Stimulated activated CD8-positive, alpha-beta memory T cell treated with anti-CD3 and anti-CD28 coated beads, Interleukin-7, amount 100 ng/mL, for 24 hours (primary cell): Measurements from ENCODE around the gene ATG9B.

Experiments used
- DNase-seq: peaks from one replicate; pipeline ENCODE4 v3.0.0-alpha.2; 2020; ENCODE audit warnings: low read depth

Gene ATG9B

DNA sequence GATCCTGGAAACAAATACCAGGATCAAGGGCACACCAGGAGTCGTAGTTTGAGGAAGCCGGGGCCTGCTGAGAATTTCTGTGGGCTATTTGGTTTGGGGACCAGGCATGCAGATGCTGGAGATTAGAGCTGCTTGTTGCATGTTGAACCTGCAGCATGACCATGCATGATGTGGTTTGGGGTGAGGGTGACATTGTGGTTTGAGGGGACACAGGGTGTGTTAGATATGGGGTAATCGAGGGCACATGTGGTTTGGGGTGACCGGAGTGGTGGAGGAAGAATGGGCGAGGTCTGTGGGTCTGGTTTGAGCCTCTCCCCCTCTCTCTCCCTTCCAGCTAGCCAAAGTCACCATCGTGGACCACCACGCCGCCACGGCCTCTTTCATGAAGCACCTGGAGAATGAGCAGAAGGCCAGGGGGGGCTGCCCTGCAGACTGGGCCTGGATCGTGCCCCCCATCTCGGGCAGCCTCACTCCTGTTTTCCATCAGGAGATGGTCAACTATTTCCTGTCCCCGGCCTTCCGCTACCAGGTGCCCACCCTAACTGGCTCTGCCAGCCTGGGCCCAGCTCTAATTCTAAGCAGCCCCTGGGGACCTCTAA, 23.3 kb downstream of the ATG9B start:
- no peak for DNase-seq

DNA sequence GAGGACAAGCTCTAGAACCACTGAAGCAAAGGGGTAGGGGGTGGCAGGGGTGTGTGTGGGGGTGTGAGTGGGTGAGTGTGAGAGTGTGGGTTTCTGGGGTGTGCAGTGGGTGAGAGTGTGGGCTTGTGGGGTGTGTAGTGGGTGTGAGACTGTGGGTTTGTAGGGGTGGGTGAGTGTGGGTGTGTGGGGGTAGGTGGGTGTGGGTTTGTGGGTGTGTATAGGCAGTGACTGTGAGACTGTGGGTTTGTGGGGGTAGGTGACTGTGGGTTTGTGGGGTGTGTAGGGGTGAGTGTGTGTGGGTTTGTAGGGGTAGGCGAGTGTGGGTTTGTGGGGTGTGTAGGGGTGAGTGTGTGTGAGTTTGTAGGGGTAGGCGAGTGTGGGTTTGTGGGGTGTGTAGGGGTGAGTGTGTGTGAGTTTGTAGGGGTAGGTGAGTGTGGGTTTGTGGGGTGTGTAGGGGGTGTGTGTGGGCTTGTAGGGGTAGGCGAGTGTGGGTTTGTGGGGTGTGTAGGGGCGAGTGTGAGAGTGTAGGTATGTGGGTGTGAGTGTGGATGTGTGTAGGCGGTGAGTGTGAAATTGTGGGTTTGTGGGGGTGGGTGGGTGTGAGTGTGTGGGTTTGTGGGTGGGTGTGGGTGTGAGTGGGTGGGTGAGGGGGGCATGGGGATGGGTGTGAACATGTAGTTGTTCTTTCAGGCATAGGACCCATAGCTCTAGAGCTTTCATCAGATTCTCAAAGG, 24.6 kb downstream of the ATG9B start:
- no peak for DNase-seq

DNA sequence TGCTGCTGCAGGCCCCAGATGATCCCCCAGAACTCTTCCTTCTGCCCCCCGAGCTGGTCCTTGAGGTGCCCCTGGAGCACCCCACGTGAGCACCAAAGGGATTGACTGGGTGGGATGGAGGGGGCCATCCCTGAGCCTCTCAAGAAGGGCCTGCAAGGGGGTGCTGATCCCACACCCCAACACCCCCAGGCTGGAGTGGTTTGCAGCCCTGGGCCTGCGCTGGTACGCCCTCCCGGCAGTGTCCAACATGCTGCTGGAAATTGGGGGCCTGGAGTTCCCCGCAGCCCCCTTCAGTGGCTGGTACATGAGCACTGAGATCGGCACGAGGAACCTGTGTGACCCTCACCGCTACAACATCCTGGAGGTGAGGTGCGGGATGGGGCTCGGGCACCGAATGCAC, 25.3 kb downstream of the ATG9B start:
- no peak for DNase-seq

DNA sequence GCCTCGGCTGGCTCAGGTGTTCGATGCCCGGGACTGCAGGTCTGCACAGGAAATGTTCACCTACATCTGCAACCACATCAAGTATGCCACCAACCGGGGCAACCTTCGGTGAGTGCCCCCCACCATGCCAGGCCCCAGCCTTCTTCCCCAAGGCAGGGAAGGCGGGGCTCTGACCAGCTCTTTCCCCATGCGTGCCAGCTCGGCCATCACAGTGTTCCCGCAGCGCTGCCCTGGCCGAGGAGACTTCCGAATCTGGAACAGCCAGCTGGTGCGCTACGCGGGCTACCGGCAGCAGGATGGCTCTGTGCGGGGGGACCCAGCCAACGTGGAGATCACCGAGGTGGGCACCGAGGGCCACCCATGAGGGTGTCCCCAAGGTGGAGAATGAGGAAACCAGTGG, 26.0 kb downstream of the ATG9B start:
- DNase-seq: no peak

DNA sequence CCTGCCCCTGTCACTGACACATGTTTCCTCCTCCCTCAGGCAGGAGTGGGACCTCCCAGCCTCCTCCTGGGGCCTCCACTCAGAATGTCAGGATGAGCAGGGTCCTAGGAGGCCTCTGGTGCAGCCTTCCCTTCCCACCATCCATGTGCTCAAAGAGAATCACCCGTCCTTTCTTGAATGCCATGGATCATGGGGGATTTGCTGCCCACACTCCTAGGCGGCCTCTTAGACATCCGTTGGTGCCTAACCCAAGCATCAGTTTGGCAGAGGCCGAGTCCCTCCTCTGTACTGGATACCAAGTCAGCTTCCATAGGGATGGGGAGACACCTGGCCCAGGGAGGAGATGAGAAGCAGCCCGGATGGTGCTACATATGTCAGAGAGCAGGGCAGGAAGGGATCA, 26.5 kb downstream of the ATG9B start:
- DNase-seq: no peak

DNA sequence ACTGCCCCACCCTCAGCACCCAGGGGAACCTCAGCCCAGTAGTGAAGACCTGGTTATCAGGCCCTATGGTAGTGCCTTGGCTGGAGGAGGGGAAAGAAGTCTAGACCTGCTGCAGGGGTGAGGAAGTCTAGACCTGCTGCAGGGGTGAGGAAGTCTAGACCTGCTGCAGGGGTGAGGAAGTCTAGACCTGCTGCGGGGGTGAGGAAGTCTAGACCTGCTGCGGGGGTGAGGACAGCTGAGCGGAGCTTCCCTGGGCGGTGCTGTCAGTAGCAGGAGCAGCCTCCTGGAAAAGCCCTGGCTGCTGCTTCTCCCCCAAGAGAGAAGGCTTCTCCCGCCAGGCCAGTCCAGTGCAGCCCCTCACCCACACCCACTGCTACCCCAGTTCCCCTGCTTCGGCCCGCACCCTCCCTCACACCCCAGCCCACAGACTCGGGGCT, 27.2 kb downstream of the ATG9B start:
- DNase-seq: no peak

DNA sequence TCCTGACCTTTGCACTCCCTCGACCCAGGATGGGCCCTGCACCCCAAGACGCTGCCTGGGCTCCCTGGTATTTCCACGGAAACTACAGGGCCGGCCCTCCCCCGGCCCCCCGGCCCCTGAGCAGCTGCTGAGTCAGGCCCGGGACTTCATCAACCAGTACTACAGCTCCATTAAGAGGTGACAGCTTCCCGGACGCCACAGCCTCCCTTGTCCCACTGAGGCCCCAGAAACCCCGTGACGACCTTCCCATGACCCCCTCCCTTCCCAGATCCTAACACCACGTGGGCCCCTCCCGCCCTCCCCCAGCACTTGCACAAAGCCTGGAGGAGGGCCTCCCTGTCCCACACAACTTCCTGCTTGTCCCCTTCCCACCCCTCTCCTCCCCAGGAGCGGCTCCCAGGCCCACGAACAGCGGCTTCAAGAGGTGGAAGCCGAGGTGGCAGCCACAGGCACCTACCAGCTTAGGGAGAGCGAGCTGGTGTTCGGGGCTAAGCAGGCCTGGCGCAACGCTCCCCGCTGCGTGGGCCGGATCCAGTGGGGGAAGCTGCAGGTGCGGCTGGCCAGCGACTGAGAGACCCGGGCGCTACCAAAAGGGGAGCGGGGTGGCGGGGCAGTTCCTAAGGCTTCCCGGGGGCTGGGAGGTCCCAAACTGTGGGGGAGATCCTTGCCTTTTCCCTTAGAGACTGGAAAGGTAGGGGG, 27.8 kb downstream of the ATG9B start:
- no peak for DNase-seq

DNA sequence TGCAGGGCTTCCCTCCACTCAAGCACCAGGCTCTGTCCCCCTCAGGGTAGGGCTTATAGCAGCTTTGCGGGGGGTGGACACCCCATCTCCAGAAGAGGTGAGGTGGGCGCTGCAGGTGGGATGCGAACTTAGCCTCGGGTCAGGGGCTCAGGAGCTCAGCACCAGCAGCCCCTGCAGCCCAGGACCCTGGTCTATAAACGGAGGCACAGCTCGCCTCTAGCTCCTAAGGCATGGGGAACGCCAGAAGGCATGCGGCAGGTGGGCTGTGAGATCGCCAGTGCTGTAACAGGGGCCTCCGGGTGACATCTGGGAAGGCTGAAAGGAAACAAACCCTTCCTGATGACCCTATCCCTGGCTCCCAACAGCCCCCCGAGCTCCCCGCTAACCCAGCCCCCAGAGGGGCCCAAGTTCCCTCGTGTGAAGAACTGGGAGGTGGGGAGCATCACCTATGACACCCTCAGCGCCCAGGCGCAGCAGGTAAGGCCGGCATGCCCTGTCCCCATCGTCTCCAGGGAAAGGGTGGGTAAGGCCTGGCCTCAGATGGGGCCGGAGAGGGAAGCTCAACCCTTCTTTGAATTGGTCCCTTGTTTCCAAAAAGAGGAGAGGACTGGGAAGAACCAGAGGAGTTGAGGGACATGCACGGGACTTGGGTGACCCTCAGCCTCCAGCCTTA, 29.3 kb downstream of the ATG9B start:
- DNase-seq: no peak

DNA sequence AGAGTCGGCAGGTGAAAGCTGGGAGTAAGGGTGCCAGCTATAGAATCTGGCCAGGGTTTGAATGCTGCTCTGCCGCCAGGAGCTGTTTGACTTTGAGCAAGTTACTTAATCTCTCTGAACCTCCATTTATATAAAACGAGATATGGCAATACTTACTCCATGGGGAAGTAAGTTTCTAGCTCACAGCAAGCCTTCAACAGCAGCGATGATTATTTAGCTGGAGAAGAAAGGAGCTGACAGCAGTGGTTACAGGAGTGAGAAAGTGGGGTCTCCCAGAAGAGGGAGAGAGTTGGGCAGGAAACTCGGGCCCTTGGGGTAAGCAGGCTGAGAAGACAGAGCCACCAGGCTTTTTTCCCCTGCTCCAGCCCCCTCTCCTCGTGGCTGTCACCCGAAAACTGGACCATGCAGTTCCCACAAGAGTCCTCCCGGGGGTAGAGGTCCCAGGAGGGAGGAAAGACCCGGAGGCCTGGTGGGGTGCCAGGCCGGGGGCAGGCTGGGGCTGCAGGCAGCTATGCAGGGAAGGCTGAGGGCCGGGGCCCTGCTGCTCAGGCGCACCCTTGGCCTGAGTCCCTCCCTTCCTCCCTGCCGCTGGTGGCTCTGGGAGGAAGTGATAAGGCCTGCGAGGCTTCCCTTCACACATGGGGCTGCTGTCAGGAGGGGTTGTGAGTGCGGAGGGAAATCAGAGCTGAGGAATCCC, 30.0 kb downstream of the ATG9B start:
- DNase-seq: no peak

DNA sequence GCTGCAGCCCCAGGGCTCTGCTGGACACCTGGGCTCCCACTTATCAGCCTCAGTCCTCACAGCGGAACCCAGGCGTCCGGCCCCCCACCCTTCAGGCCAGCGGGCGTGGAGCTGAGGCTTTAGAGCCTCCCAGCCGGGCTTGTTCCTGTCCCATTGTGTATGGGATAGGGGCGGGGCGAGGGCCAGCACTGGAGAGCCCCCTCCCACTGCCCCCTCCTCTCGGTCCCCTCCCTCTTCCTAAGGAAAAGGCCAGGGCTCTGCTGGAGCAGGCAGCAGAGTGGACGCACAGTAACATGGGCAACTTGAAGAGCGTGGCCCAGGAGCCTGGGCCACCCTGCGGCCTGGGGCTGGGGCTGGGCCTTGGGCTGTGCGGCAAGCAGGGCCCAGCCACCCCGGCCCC, 30.8 kb downstream of the ATG9B start:
- no peak for DNase-seq

DNA sequence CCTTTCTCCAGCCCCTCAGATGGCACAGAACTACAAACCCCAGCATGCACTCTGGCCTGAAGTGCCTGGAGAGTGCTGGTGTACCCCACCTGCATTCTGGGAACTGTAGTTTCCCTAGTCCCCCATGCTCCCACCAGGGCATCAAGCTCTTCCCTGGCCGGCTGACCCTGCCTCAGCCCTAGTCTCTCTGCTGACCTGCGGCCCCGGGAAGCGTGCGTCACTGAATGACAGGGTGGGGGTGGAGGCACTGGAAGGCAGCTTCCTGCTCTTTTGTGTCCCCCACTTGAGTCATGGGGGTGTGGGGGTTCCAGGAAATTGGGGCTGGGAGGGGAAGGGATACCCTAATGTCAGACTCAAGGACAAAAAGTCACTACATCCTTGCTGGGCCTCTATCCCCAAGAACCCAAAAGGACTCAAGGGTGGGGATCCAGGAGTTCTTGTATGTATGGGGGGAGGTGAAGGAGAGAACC, 31.4 kb downstream of the ATG9B start:
- no peak for DNase-seq

DNA sequence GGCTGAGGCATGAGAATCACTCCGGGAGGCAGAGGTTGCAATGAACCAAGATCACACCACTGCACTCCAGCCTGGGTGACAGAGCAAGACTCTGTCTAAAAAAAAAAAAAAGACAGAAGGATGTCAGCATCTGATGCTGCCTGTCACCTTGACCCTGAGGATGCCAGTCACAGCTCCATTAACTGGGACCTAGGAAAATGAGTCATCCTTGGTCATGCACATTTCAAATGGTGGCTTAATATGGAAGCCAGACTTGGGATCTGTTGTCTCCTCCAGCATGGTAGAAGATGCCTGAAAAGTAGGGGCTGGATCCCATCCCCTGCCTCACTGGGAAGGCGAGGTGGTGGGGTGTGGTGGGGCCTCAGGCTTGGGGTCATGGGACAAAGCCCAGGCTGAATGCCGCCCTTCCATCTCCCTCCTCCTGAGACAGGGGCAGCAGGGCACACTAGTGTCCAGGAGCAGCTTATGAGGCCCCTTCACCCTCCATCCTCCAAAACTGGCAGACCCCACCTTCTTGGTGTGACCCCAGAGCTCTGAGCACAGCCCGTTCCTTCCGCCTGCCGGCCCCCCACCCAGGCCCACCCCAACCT, 32.1 kb downstream of the ATG9B start:
- no peak for DNase-seq

DNA sequence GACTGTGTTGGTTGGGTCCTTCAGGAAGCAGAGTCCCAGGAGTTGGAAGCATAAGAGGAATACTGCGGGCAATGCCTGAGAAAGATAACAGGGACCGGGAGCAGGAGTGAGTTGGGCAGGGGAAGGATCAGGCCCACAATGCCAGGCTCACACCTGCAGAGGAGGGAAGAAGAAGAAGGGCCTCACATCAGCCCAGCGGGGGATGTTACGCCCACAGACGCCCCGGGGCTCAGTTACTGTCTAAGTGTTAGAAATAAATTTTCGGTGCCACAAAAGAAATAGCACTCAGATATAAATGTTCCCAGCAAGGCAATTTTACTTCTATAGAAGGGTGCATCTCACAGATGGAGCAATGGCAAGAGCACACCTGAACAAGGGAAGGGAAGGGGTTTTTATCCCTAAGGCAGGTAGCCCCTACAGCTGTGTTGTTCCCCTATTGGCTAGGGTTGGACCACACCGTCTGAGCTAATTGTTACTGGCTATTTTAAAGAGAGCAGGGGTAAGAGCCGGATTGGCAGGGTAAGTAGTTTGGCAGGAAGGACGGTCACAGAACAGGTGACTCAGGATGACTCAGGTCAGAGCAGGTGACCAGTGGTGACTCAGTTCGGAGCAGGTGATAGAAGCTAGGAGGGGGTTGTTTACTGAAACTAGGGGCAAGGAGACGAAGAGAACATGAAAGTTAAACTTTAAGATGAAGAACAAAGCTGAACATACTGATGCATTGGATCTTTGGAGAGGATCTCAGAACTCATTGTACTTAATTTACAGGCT, 33.7 kb downstream of the ATG9B start, which contains the start of gene NOS3:
NOS3 (plus strand) TSS at position 602 of the 771 bp plus-strand sequence. CDS start 2,787 bp downstream, outside the sequence.
- DNase-seq: no peak

DNA sequence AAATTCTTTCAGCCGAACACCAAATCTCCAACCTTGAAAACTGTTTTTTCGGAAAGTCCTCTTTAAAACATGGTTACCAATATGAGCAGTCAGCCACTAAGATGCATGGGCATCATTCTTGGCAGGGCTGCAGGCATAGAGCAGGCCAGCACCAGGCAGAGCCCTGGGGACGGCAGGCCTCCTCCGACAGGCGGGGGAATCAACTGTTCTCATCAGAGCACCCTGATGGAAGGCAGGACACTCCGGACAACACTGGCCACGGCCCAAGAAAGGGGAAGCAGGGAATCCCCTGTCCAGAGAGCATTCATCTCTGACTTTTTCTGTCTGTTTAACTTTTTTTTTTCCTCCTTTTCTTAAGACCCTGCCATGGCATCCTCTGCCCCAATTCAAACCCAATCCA, 34.8 kb downstream of the ATG9B start:
- DNase-seq: no peak

DNA sequence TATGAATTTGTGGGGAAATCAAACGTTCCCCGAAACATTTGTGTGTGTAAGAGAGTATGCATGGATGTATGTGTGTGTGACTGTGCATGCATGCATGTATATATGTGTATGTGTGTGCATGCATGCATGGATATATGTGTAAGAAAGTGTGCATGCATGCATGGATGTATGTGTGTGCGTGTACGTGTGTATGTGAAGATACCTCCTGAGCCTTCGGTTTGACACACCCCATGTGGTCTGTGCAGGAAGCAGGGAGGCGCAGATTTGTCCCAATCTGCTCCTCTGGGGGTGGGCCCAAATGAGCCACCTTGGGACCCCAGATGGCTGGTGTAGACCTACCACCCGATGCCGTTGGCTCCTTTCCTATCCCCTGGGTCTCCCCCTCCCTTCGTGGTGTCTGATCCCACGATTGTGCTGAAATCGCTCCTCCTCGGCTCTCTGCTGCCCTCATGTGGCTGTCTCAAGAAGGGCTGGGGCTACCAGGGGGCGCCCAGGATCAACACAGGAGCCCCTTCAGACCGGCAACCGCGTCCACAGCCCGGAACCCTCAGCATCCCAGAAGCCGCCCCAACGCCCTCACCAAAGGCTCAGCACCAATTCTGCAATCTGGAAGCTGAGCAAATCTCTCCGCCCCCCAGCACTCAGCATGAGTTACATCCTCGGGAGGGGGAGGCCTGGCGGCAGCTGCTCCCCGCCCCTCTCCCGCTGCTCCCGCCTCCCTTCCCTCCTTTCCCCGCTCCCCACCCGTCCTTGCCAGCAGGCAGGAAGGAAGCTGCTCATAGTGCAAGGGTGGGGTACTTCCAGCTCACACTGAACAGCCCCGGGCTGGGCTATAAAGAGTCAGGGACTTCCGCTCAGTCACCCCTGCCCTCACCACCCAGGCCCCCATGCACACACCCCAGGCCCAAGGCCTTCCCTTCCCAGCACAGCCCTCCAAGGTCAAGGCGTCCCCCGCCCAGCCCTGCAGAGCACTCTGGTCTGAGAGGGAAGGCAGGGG, 35.8 kb downstream of the ATG9B start:
- peak; percentile 48 for DNase-seq

DNA sequence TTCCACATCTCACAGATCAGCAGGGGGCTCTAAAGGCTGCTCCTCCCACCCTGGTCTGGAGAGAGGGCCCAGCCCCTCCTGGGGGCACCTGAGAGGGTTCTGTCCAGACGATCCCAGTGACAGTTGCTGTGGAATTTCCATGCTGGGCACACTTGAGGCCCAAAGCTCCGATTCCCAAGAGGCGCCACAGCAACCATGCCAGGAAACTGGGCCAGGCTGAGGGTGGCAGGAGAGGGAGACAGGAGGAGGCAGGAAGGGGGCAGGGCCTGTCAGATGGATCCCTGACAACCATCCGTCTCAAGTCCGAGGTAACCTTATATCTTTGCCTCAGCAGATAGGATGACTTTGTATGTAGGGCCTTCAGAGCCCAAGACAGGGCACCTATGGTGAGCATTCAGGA, 37.7 kb downstream of the ATG9B start:
- DNase-seq: no peak

DNA sequence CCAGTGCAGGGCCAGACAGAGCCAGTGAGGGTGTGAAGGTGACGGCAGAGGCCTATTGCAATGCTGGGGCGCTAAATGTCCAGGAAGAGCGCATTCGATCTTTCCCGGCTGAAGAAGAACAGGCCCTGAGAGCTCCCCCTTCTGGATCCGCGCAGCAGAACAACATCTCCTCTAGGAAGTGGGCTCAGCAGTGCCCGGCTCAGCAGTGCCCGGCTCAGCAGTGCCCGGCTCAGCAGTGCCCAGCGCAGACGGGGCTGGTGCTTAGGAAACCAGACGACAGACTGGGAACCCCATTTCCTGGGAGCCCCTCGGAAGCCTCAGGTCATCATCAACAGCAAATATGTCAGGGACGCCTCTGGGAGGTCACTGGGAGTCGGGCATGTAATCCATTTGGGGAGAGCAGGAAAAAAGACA, 38.2 kb downstream of the ATG9B start:
- DNase-seq: no peak

DNA sequence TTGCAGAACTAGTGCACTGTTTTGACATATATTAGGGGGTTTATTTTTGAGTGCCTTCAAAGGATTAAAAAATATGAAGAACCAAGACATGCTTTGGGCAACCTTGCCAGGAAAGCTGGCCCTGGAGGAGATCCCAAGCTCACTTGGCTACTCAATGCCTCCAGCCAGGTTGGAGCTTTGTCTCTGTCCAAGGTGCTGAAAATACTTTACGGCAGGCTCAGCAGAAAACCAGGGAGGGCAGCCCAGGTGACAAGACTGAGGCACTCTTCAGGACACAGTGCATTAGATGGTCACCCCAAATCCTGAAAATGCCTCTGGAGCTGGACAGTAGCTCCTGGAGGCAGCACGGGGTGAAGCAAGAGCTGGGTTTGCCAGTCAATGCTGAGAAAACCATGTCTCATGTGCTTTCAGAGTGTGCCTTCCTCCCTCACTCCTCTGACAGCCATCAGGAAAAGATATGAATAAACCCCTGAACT, 40.4 kb downstream of the ATG9B start:
- DNase-seq: no peak

DNA sequence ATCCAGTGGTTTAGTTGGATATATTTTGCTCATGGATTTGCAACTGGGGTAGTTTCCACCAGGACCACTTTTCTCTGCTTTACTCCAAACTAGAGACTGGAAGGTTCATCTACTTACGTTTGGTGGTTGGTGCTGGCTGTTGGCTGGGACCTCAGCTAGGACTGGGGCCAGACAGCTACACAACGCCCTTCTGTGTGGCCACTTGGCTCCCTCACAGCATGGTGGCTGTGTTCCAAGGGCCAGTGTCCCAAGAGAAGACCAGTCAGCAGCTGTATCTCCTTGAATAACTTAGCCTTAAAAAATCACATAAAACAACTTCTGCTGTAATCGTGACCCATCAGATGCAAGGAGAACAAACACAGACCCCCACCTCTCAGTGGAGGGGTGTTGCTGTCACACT, 41.9 kb downstream of the ATG9B start:
- no peak for DNase-seq
